ENCODE results near the gene NAIF1. TPM values are rescaled to one million over a fixed set of nuclear protein-coding genes. Genes with fewer than 3 reads are reported as not detected.

The NAIF1 gene
- total and polyA plus RNA-seq, 10 of the 15 experiments (the other 5 are each of a cell fraction or from before 2014, with no cell fraction given) = 2.4 to 14.2 (median 7.1) TPM

Other genes with a start within 250 kb of the NAIF1 start
Only the 7 nearest of the 15 such genes appear.
- 36.3 and 40.3 TPM in 2 replicates for gene DPM2, start 129.5 kb downstream of the NAIF1 start, total RNA-seq (2014; rRNA removed)
- gene DPM2, start 129.5 kb downstream of the NAIF1 start, total RNA-seq (2014; rRNA removed; fragmentation: Illumina TruSeq; extraction: Trizol) = 30.6 and 31.7 TPM in 2 replicates
- 40.7 and 44.0 TPM in 2 replicates for gene DPM2, start 129.5 kb downstream of the NAIF1 start, total RNA-seq (2021)
- 25.8 and 49.2 TPM in 2 replicates for gene DPM2, start 129.5 kb downstream of the NAIF1 start, polyA plus RNA-seq (2011; rRNA removed)
- gene DPM2, start 129.5 kb downstream of the NAIF1 start, polyA plus RNA-seq (2014; fragmentation: Illumina TruSeq; extraction: Trizol) = 24.3 and 45.4 TPM in 2 replicates
- gene DPM2, start 129.5 kb downstream of the NAIF1 start, polyA plus RNA-seq (2014; fragmentation: Nextera tagmentation; extraction: Ambion mirVana) = 10 to 100 TPM; 22.7 to 24.2 TPM
- 54.3 and 56.5 TPM in 2 replicates for gene DPM2, start 129.5 kb downstream of the NAIF1 start, polyA plus RNA-seq (2014; rRNA removed)
- 10 to 100 TPM; 76.7 to 77.9 TPM for gene DPM2, start 129.5 kb downstream of the NAIF1 start, polyA plus RNA-seq (2016; fragmentation: Nextera tagmentation; extraction: Ambion mirVana)
- 7.4 TPM in 2 replicates for gene EEIG1, start 86.3 kb downstream of the NAIF1 start, total RNA-seq (2014; rRNA removed)
- 8.5 and 9.5 TPM in 2 replicates for gene EEIG1, start 86.3 kb downstream of the NAIF1 start, total RNA-seq (2014; rRNA removed; fragmentation: Illumina TruSeq; extraction: Trizol)
- 69.7 and 75.9 TPM in 2 replicates for gene EEIG1, start 86.3 kb downstream of the NAIF1 start, total RNA-seq (2021)
- gene EEIG1, start 86.3 kb downstream of the NAIF1 start, polyA plus RNA-seq (2011; rRNA removed) = 3.3 and 6.6 TPM in 2 replicates
- 7.2 and 16.9 TPM in 2 replicates for gene EEIG1, start 86.3 kb downstream of the NAIF1 start, polyA plus RNA-seq (2014; fragmentation: Illumina TruSeq; extraction: Trizol)
- gene EEIG1, start 86.3 kb downstream of the NAIF1 start, polyA plus RNA-seq (2014; fragmentation: Nextera tagmentation; extraction: Ambion mirVana) = 1 to 10 TPM; 1.2 to 2.7 TPM
- gene EEIG1, start 86.3 kb downstream of the NAIF1 start, polyA plus RNA-seq (2014; rRNA removed) = 20.7 and 21.5 TPM in 2 replicates
- 10 to 100 TPM in 1 of 2 experiments, 1 to 10 TPM in 1; 8.5 to 12.9 TPM for gene EEIG1, start 86.3 kb downstream of the NAIF1 start, polyA plus RNA-seq (2016; fragmentation: Nextera tagmentation; extraction: Ambion mirVana)
- 17.1 and 17.5 TPM in 2 replicates for gene SLC25A25, start 912 bp upstream of the NAIF1 start, total RNA-seq (2014; rRNA removed)
- 10.1 and 10.2 TPM in 2 replicates for gene SLC25A25, start 912 bp upstream of the NAIF1 start, total RNA-seq (2014; rRNA removed; fragmentation: Illumina TruSeq; extraction: Trizol)
- 14.3 and 15.7 TPM in 2 replicates for gene SLC25A25, start 912 bp upstream of the NAIF1 start, total RNA-seq (2021)
- 5.9 and 8.2 TPM in 2 replicates for gene SLC25A25, start 912 bp upstream of the NAIF1 start, polyA plus RNA-seq (2011; rRNA removed)
- gene SLC25A25, start 912 bp upstream of the NAIF1 start, polyA plus RNA-seq (2014; fragmentation: Illumina TruSeq; extraction: Trizol) = 3.2 and 6.6 TPM in 2 replicates
- gene SLC25A25, start 912 bp upstream of the NAIF1 start, polyA plus RNA-seq (2014; fragmentation: Nextera tagmentation; extraction: Ambion mirVana) = under 1 TPM in 1 of 2 experiments, not detected in 1; 0.04 TPM
- gene SLC25A25, start 912 bp upstream of the NAIF1 start, polyA plus RNA-seq (2014; rRNA removed) = 12.4 and 13.4 TPM in 2 replicates
- gene SLC25A25, start 912 bp upstream of the NAIF1 start, polyA plus RNA-seq (2016; fragmentation: Nextera tagmentation; extraction: Ambion mirVana) = 10 to 100 TPM; 12.4 to 13.6 TPM
- 127 and 141 TPM in 2 replicates for gene PTGES2, start 60.4 kb upstream of the NAIF1 start, total RNA-seq (2014; rRNA removed)
- gene PTGES2, start 60.4 kb upstream of the NAIF1 start, total RNA-seq (2014; rRNA removed; fragmentation: Illumina TruSeq; extraction: Trizol) = 45.8 and 57.9 TPM in 2 replicates
- gene PTGES2, start 60.4 kb upstream of the NAIF1 start, total RNA-seq (2021) = 99.5 and 106 TPM in 2 replicates
- gene PTGES2, start 60.4 kb upstream of the NAIF1 start, polyA plus RNA-seq (2011; rRNA removed) = 54.8 and 98.8 TPM in 2 replicates
- 34.3 and 59.9 TPM in 2 replicates for gene PTGES2, start 60.4 kb upstream of the NAIF1 start, polyA plus RNA-seq (2014; fragmentation: Illumina TruSeq; extraction: Trizol)
- gene PTGES2, start 60.4 kb upstream of the NAIF1 start, polyA plus RNA-seq (2014; fragmentation: Nextera tagmentation; extraction: Ambion mirVana) = 1 to 10 TPM; 2.1 to 7.0 TPM
- 107 and 125 TPM in 2 replicates for gene PTGES2, start 60.4 kb upstream of the NAIF1 start, polyA plus RNA-seq (2014; rRNA removed)
- 100 to 1,000 TPM; 114 to 131 TPM for gene PTGES2, start 60.4 kb upstream of the NAIF1 start, polyA plus RNA-seq (2016; fragmentation: Nextera tagmentation; extraction: Ambion mirVana)
- gene LCN2, start 82.1 kb upstream of the NAIF1 start, total RNA-seq (2014; rRNA removed) = not detected in 2 replicates
- not detected in 2 replicates for gene LCN2, start 82.1 kb upstream of the NAIF1 start, total RNA-seq (2014; rRNA removed; fragmentation: Illumina TruSeq; extraction: Trizol)
- gene LCN2, start 82.1 kb upstream of the NAIF1 start, total RNA-seq (2021) = not detected in 2 replicates
- not detected in 2 replicates for gene LCN2, start 82.1 kb upstream of the NAIF1 start, polyA plus RNA-seq (2011; rRNA removed)
- not detected in 2 replicates for gene LCN2, start 82.1 kb upstream of the NAIF1 start, polyA plus RNA-seq (2014; fragmentation: Illumina TruSeq; extraction: Trizol)
- gene LCN2, start 82.1 kb upstream of the NAIF1 start, polyA plus RNA-seq (2014; fragmentation: Nextera tagmentation; extraction: Ambion mirVana) = not detected
- gene LCN2, start 82.1 kb upstream of the NAIF1 start, polyA plus RNA-seq (2014; rRNA removed) = not detected in 2 replicates
- gene LCN2, start 82.1 kb upstream of the NAIF1 start, polyA plus RNA-seq (2016; fragmentation: Nextera tagmentation; extraction: Ambion mirVana) = not detected
- 184 and 194 TPM in 2 replicates for gene BBLN, start 92.9 kb upstream of the NAIF1 start, total RNA-seq (2014; rRNA removed)
- gene BBLN, start 92.9 kb upstream of the NAIF1 start, total RNA-seq (2014; rRNA removed; fragmentation: Illumina TruSeq; extraction: Trizol) = 24.1 and 32.2 TPM in 2 replicates
- 96.5 and 102 TPM in 2 replicates for gene BBLN, start 92.9 kb upstream of the NAIF1 start, total RNA-seq (2021)
- gene BBLN, start 92.9 kb upstream of the NAIF1 start, polyA plus RNA-seq (2011; rRNA removed) = 13.2 and 36.5 TPM in 2 replicates
- 2.9 and 11.3 TPM in 2 replicates for gene BBLN, start 92.9 kb upstream of the NAIF1 start, polyA plus RNA-seq (2014; fragmentation: Illumina TruSeq; extraction: Trizol)
- gene BBLN, start 92.9 kb upstream of the NAIF1 start, polyA plus RNA-seq (2014; fragmentation: Nextera tagmentation; extraction: Ambion mirVana) = 10 to 100 TPM in 1 of 2 experiments, 1 to 10 TPM in 1; 3.8 to 13.5 TPM
- 155 and 163 TPM in 2 replicates for gene BBLN, start 92.9 kb upstream of the NAIF1 start, polyA plus RNA-seq (2014; rRNA removed)
- 100 to 1,000 TPM in 1 of 2 experiments, 10 to 100 TPM in 1; 95.9 to 115 TPM for gene BBLN, start 92.9 kb upstream of the NAIF1 start, polyA plus RNA-seq (2016; fragmentation: Nextera tagmentation; extraction: Ambion mirVana)
- gene CIZ1, start 124.3 kb upstream of the NAIF1 start, total RNA-seq (2014; rRNA removed) = 24.1 and 27.6 TPM in 2 replicates
- gene CIZ1, start 124.3 kb upstream of the NAIF1 start, total RNA-seq (2014; rRNA removed; fragmentation: Illumina TruSeq; extraction: Trizol) = 13.9 and 16.3 TPM in 2 replicates
- gene CIZ1, start 124.3 kb upstream of the NAIF1 start, total RNA-seq (2021) = 90.3 and 91.6 TPM in 2 replicates
- gene CIZ1, start 124.3 kb upstream of the NAIF1 start, polyA plus RNA-seq (2011; rRNA removed) = 15.8 and 30.3 TPM in 2 replicates
- gene CIZ1, start 124.3 kb upstream of the NAIF1 start, polyA plus RNA-seq (2014; fragmentation: Illumina TruSeq; extraction: Trizol) = 43.0 and 58.7 TPM in 2 replicates
- 1 to 10 TPM; 1.8 to 5.0 TPM for gene CIZ1, start 124.3 kb upstream of the NAIF1 start, polyA plus RNA-seq (2014; fragmentation: Nextera tagmentation; extraction: Ambion mirVana)
- 40.6 and 49.2 TPM in 2 replicates for gene CIZ1, start 124.3 kb upstream of the NAIF1 start, polyA plus RNA-seq (2014; rRNA removed)
- gene CIZ1, start 124.3 kb upstream of the NAIF1 start, polyA plus RNA-seq (2016; fragmentation: Nextera tagmentation; extraction: Ambion mirVana) = 10 to 100 TPM; 57.9 to 62.3 TPM